GM06990 (cell line): ENCODE results near the gene TBC1D9B.
A peak's percentile ranks its signal among the peaks of the same experiment; 100 is the strongest.

Source experiments
- DNase-seq: peaks from one replicate; pipeline ENCODE4 v3.0.0-alpha.2; 2011; ENCODE audit not compliant: insufficient read length; ENCODE audit errors: extremely low read depth
- H3K27me3 ChIP-seq: replicated peaks from 2 replicates; pipeline ENCODE4 v1.6.0; 2011; ENCODE audit warnings: low read length; ENCODE audit not compliant: control insufficient read depth, insufficient read depth
- H3K36me3 ChIP-seq: 2 replicates; pipeline ENCODE4 v1.5.1; 2011; ENCODE audit warnings: low read length; ENCODE audit not compliant: control insufficient read depth, insufficient read depth
- H3K4me3 ChIP-seq: replicated peaks from 2 replicates; pipeline ENCODE4 v1.5.1; 2011; ENCODE audit warnings: low read depth, mild to moderate bottlenecking, control low read depth, low read length
- TF ChIP-seq, protein P1 (sequence below): IDR thresholded peaks from 2 replicates; pipeline ENCODE4 v1.5.1; 2011; ENCODE audit warnings: low read length, control low read depth, mild to moderate bottlenecking, inconsistent platforms; ENCODE audit not compliant: insufficient read depth, poor library complexity, severe bottlenecking

Gene TBC1D9B

GRCh38 chr5:179866241-179867078 is 41.2 kb downstream of the TBC1D9B start:
- TF ChIP-seq, protein P1, sequence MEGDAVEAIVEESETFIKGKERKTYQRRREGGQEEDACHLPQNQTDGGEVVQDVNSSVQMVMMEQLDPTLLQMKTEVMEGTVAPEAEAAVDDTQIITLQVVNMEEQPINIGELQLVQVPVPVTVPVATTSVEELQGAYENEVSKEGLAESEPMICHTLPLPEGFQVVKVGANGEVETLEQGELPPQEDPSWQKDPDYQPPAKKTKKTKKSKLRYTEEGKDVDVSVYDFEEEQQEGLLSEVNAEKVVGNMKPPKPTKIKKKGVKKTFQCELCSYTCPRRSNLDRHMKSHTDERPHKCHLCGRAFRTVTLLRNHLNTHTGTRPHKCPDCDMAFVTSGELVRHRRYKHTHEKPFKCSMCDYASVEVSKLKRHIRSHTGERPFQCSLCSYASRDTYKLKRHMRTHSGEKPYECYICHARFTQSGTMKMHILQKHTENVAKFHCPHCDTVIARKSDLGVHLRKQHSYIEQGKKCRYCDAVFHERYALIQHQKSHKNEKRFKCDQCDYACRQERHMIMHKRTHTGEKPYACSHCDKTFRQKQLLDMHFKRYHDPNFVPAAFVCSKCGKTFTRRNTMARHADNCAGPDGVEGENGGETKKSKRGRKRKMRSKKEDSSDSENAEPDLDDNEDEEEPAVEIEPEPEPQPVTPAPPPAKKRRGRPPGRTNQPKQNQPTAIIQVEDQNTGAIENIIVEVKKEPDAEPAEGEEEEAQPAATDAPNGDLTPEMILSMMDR: peak; percentile 49
- Histone ChIP-seq H3K4me3 (no peak overlapping the region), H3K36me3 (peaks cover 43% of the 10 kb centered on the region), H3K27me3 (no peaks in the 10 kb centered on the region)
- no peak for DNase-seq

DNA sequence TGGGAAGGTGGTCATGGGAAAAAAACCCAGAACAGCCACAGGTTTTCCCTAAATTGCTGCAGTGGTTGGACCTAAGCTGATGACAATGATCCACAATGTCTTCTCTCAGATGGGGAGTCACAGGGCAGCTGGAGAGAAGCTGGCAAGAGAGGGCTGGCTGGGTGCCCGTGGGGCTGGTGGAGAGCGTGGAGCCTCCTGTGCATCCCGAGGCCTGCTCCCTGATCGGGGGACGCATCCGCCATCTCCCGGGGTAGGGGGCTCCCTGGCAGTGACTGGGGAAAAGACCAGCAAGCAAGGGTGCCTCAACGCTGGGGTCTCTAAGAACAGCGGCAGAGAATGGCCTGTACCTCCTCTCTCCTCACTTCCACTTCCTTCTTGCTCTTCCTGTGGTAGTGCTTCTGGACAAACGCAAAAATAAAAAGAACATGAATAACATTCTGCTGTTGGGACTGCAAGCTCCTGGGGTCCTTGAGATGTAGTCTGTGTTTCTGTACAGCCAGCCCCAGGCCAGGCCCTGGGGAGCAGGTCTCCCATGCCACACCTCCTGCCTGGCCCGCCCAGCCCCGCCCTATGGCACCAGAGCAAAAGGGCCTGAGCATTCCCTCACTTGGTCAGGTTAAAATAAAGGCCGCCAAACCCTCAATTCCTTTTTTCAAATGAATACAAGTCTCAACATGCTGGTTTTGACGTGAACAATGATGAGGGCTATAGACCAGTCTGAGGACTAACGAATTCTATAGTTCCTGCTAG is 42.0 kb downstream of the TBC1D9B start:
- Histone ChIP-seq H3K27me3 (no peaks in the 10 kb centered on the region), H3K36me3 (peaks cover 39% of the 10 kb centered on the region), H3K4me3 (no peak overlapping the region)
- TF ChIP-seq, protein P1: no peak
- DNase-seq: no peak

DNA sequence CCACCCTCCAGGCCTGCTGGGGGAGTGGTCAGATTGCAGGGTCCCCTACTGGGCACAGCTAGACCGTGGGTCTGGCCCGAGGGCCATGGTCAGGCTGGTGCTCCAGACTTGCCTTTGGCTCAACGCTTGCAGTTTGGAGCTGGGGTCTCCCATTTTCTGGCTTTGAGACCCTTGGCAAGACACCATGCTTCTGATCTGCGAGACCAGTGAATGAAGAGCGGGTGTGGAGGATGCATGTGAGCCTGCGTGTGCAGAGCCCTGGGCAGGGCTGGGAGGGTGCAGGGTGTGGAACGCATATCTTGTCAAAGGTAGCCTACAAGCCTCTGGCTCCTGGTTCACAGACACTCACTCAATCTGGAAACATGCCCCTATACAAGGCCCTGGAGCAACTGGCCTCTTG is 43.0 kb downstream of the TBC1D9B start:
- peaks cover 34% of the 10 kb centered on the region for H3K36me3 ChIP-seq
- H3K27me3 ChIP-seq: no peaks in the 10 kb centered on the region
- H3K4me3 ChIP-seq: no peak overlapping the region
- DNase-seq: no peak
- TF ChIP-seq, protein P1: no peak

DNA sequence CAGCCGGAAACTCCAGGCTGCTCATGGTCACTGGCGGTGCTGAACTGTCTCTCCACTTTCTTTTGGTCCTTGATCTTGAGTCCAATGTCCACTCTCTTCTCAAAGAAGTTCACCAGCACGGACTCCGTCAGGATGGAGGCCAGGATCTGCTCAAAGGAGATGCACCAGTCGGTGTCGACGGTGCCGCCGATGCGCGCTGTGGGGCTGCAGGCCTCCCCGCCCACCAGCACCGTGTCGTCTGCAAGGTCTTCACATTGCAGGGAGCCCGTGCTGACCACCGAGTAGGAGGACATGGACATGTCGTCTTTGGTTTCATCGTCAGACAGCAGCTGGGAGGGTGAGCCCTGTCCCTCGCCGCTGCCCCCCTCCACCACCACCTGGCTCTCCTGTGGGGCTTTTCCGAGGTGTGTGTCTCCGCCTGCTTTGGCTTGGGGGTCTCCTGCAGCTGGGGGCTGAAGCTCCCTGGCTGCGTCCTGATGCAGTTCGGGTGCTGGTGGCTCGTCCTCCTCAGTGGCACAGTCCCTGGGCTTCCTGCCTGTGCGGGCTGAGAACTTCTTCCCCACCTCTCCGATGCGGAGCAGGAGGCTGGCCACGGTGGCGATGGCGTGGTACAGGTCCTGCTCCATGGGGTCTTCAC is 44.1 kb downstream of the TBC1D9B start:
- Histone ChIP-seq H3K4me3 (no peak overlapping the region), H3K36me3 (peaks cover 32% of the 10 kb centered on the region), H3K27me3 (no peaks in the 10 kb centered on the region)
- TF ChIP-seq, protein P1: no peak
- no peak for DNase-seq

DNA sequence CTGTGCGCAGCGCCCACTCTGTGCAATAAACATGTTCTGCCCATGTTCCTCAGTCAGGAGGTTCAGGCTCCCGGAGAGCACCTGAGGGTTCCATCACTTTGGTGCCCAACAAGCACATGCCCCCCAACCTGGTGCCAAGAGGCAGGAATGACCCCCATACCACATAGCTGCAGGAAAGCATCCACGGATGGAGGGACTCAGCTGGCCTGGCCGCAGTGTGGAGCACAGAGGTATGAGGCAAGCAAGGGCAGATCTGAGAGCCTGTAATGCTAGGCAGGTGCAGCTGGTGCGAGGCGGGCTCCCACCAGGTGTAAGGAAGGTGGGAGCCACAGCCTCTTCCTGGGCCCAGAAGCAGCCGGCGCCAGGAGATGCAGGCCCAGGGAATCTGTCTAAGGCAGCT is 44.8 kb downstream of the TBC1D9B start:
- DNase-seq: no peak
- TF ChIP-seq, protein P1: no peak
- Histone ChIP-seq H3K36me3 (peaks cover 32% of the 10 kb centered on the region), H3K27me3 (no peaks in the 10 kb centered on the region), H3K4me3 (no peak overlapping the region)
